GM19395 (cell line): ENCODE data around the gene ZBTB11.
"Not testable (repeated sequence)": the region's sequence is repeated elsewhere in the genome, so short reads cannot be mapped to it uniquely, and the experiment has no call there.

ENCODE experiments used
- ATAC-seq: cut with Tn5 transposase; IDR thresholded peaks from one replicate; pipeline ENCODE4 v1.9.1; 2021; ENCODE audit warnings: mild to moderate bottlenecking, moderate library complexity; ENCODE audit not compliant: unreplicated experiment

Gene ZBTB11

GRCh38 chr3:101676765-101677435 is at the start of gene ZBTB11:
Gene ZBTB11 (minus strand): TSS chr3:101677132. CDS start chr3:101676914, 218 bp downstream.
- peak; percentile 79 for ATAC-seq

- no peak for ATAC-seq
Observed at GRCh38 chr3:101725890-101726275, 49.0 kb upstream of the ZBTB11 start.

GRCh38 chr3:101725194-101725889 is 48.4 kb upstream of the ZBTB11 start:
- peak; percentile 10 for ATAC-seq

GRCh38 chr3:101724329-101725193 is 47.6 kb upstream of the ZBTB11 start, which contains the start of gene CEP97:
Gene CEP97 (plus strand): TSS chr3:101724614. CDS start chr3:101724677, 63 bp downstream.
- ATAC-seq = peak; percentile 88

- peak; percentile 65 for ATAC-seq
Observed at GRCh38 chr3:101722394-101723173, 45.7 kb upstream of the ZBTB11 start.

- ATAC-seq = no peak
Observed at GRCh38 chr3:101720851-101721840, 44.2 kb upstream of the ZBTB11 start.

GRCh38 chr3:101719604-101720185 is 42.8 kb upstream of the ZBTB11 start:
- ATAC-seq = no peak

GRCh38 chr3:101718455-101718854 is 41.5 kb upstream of the ZBTB11 start:
- ATAC-seq = no peak

GRCh38 chr3:101709126-101709525 is 32.2 kb upstream of the ZBTB11 start:
- ATAC-seq = no peak

- ATAC-seq = not testable (repeated sequence)
Observed at GRCh38 chr3:101704639-101705038, 27.7 kb upstream of the ZBTB11 start.

- ATAC-seq = no peak
Observed at GRCh38 chr3:101703169-101703568, 26.2 kb upstream of the ZBTB11 start.

- no peak for ATAC-seq
Observed at GRCh38 chr3:101702726-101703125, 25.8 kb upstream of the ZBTB11 start.

GRCh38 chr3:101701696-101702634 is 25.0 kb upstream of the ZBTB11 start:
- ATAC-seq = no peak

GRCh38 chr3:101695779-101696372 is 18.9 kb upstream of the ZBTB11 start:
- ATAC-seq = no peak

GRCh38 chr3:101694836-101695235 is 17.9 kb upstream of the ZBTB11 start:
- ATAC-seq = not testable (repeated sequence)

- ATAC-seq = peak; percentile 64
Observed at GRCh38 chr3:101693540-101693939, 16.6 kb upstream of the ZBTB11 start.
